H1 (cell line): ENCODE results near the gene MYRF. TPM values are rescaled to one million over a fixed set of nuclear protein-coding genes. Genes with fewer than 3 reads are reported as not detected.

Experiments
- CHD1 ChIP-seq: IDR thresholded peaks from 2 replicates; pipeline ENCODE4 v1.6.1; 2012; ENCODE audit warnings: low read depth, low read length, improper control_type of control experiment
- CTCF ChIP-seq, 3 experiments: IDR thresholded peaks; 1 replicate in 2 of 3; 2 replicates in 1 of 3; pipeline versions ENCODE4 v1.5.1 to v1.6.1; 2011; ENCODE audit warnings: low read length in 3 of 3, mild to moderate bottlenecking in 3 of 3, inconsistent platforms in 2 of 3, low read depth in 1 of 3, moderate library complexity in 1 of 3; ENCODE audit not compliant: insufficient read depth in 1 of 3; ENCODE audit errors: control extremely low read depth in 1 of 3
- EGR1 ChIP-seq: IDR thresholded peaks from 2 replicates; pipeline ENCODE4 v1.6.1; 2011; ENCODE audit warnings: low read depth, low read length, borderline replicate concordance
- polyA plus RNA-seq, 7 experiments: library from polyadenylated mRNA; depleted of rRNA in 3 of 7; stranded (reverse) in 5 of 7; unstranded in 2 of 7; fragments of >200 nt in 5 of 7; fragments of 200-250 nt in 2 of 7; gene quantifications; 1 replicate in 5 of 7; 2 replicates in 1 of 7; 4 replicates in 1 of 7; pipeline versions ENCODE4 v1.2.1 to v1.2.3, GENCODE V29; 2011 to 2013; ENCODE audit warnings: missing spikeins in 2 of 7, mixed read lengths in 2 of 7
- total RNA-seq: library from RNA; stranded (reverse); fragmentation: NEBNext Ultra II Directional; extraction: Animal tissue kit (Norgen Biotek cat#: 25700); gene quantifications from 2 replicates; pipeline ENCODE4 v1.2.1, GENCODE V29; 2021

The MYRF gene
- total and polyA plus RNA-seq, 2 of the 8 experiments (the other 6 are each of a cell fraction or from before 2014, with no cell fraction given) = 6.0 to 6.1 TPM

GRCh38 chr11:61713464-61713863 is 39.0 kb upstream of the MYRF start (continued):
- TF ChIP-seq CTCF (IDR thresholded peaks at IDR 0.05; ENCODE audit: control extremely low read depth in 1 of 3, insufficient read depth in 1 of 3, low read depth in 1 of 3, low read length in 3 of 3) (no peak), CHD1 (no peak), EGR1 (no peak)
